GM19452 (cell line): Measurements from ENCODE around the gene PCSK6.

Experiments used
- ATAC-seq: cut with Tn5 transposase; IDR thresholded peaks from one replicate; pipeline ENCODE4 v1.9.1; 2021; ENCODE audit not compliant: unreplicated experiment

Gene PCSK6

GRCh38 chr15:101499863-101500713 lies 10.6 kb upstream of the PCSK6 start:
- no peak for ATAC-seq

GRCh38 chr15:101498717-101499480 lies 9.4 kb upstream of the PCSK6 start:
- ATAC-seq = no peak

- ATAC-seq = no peak
Measured at GRCh38 chr15:101498076-101498716, 8.7 kb upstream of the PCSK6 start.

GRCh38 chr15:101497484-101498034 lies 8.1 kb upstream of the PCSK6 start:
- no peak for ATAC-seq

- ATAC-seq = no peak
Measured at GRCh38 chr15:101497017-101497416, 7.5 kb upstream of the PCSK6 start.

- no peak for ATAC-seq
Measured at GRCh38 chr15:101496198-101496986, 6.9 kb upstream of the PCSK6 start.

- no peak for ATAC-seq
Measured at GRCh38 chr15:101495334-101496197, 6.1 kb upstream of the PCSK6 start.

- no peak for ATAC-seq
Measured at GRCh38 chr15:101494251-101494796, 4.8 kb upstream of the PCSK6 start.

GRCh38 chr15:101492766-101493692 lies 3.5 kb upstream of the PCSK6 start:
- no peak for ATAC-seq

GRCh38 chr15:101491734-101492640 lies 2.5 kb upstream of the PCSK6 start:
- ATAC-seq = no peak

GRCh38 chr15:101490922-101491733 lies 1.6 kb upstream of the PCSK6 start:
- no peak for ATAC-seq

- no peak for ATAC-seq
Measured at GRCh38 chr15:101490408-101490891, 943 bp upstream of the PCSK6 start.

- ATAC-seq = no peak
Measured at GRCh38 chr15:101489237-101489598, 289 bp downstream of the PCSK6 start.

- no peak for ATAC-seq
Measured at GRCh38 chr15:101488300-101489164, 975 bp downstream of the PCSK6 start.

- ATAC-seq = no peak
Measured at GRCh38 chr15:101486696-101487459, 2.6 kb downstream of the PCSK6 start.
